NOMO-1 (cell line): ENCODE measurements around the gene ANK2.

Experiments
- DNase-seq, 2 experiments: peaks; one replicate each; lab custom pipeline; 2025; ENCODE audit not compliant: unreplicated experiment in 2 of 2; lab: John Stamatoyannopoulos, UW

Gene ANK2

GRCh38 chr4:113086172-113086695, 36.8 kb downstream of the ANK2 start:
- no peak for DNase-seq

- DNase-seq: no peak
Observed at GRCh38 chr4:113088050-113088449, 38.6 kb downstream of the ANK2 start.

GRCh38 chr4:113090954-113091353, 41.5 kb downstream of the ANK2 start:
- no peak for DNase-seq

GRCh38 chr4:113094331-113094730, 44.9 kb downstream of the ANK2 start:
- DNase-seq: no peak

GRCh38 chr4:113094802-113095201, 45.3 kb downstream of the ANK2 start:
- DNase-seq: no peak

- DNase-seq: no peak
Observed at GRCh38 chr4:113101669-113102068, 52.2 kb downstream of the ANK2 start.

- no peak for DNase-seq
Observed at GRCh38 chr4:113103556-113103955, 54.1 kb downstream of the ANK2 start.

GRCh38 chr4:113106108-113106507, 56.7 kb downstream of the ANK2 start:
- no peak for DNase-seq

- no peak for DNase-seq
Observed at GRCh38 chr4:113109106-113109718, 59.8 kb downstream of the ANK2 start.

GRCh38 chr4:113112338-113112978, 63.0 kb downstream of the ANK2 start:
- no peak for DNase-seq

GRCh38 chr4:113113151-113113550, 63.7 kb downstream of the ANK2 start:
- no peak for DNase-seq

- no peak for DNase-seq
Observed at GRCh38 chr4:113114884-113115283, 65.4 kb downstream of the ANK2 start.

GRCh38 chr4:113116414-113117357, 67.2 kb downstream of the ANK2 start:
- DNase-seq: no peak

- no peak for DNase-seq
Observed at GRCh38 chr4:113117358-113117702, 67.9 kb downstream of the ANK2 start.

- no peak for DNase-seq
Observed at GRCh38 chr4:113122066-113122465, 72.6 kb downstream of the ANK2 start.

- no peak for DNase-seq
Observed at GRCh38 chr4:113125418-113125817, 76.0 kb downstream of the ANK2 start.

- DNase-seq: no peak
Observed at GRCh38 chr4:113131136-113131535, 81.7 kb downstream of the ANK2 start.

- DNase-seq: no peak
Observed at GRCh38 chr4:113131621-113132020, 82.2 kb downstream of the ANK2 start.

- DNase-seq: no peak
Observed at GRCh38 chr4:113141901-113142346, 92.5 kb downstream of the ANK2 start.

GRCh38 chr4:113142351-113142750, 92.9 kb downstream of the ANK2 start:
- no peak for DNase-seq

- no peak for DNase-seq
Observed at GRCh38 chr4:113144091-113144490, 94.6 kb downstream of the ANK2 start.
